ENCODE data around the gene GUCY2D.

GRCh38 chr17:7992516-7992915 lies 9.9 kb upstream of the GUCY2D start:
- TF ChIP-seq ARNTL (CRISPR knock-in tag; IDR thresholded peaks at IDR 0.05; ENCODE audit: borderline replicate concordance, low read depth) (no peak), POU6F1 (CRISPR knock-in tag; IDR thresholded peaks at IDR 0.05; ENCODE audit: borderline replicate concordance, low read depth) (no peak), ZNF565 (CRISPR knock-in tag; conservative IDR thresholded peaks at IDR 0.05; ENCODE audit: low read depth) (no peak), ZFP30 (CRISPR knock-in tag; IDR thresholded peaks at IDR 0.05) (no peak), SNAI2 (CRISPR knock-in tag; IDR thresholded peaks at IDR 0.05) (no peak), TOX (CRISPR knock-in tag; IDR thresholded peaks at IDR 0.05; ENCODE audit: borderline replicate concordance) (no peak), PATZ1 (CRISPR knock-in tag; IDR thresholded peaks at IDR 0.05; ENCODE audit: borderline replicate concordance) (no peak), TSHZ2 (CRISPR knock-in tag; IDR thresholded peaks at IDR 0.05) (no peak), ZFP3 (CRISPR knock-in tag; IDR thresholded peaks at IDR 0.05) (no peak), PPARA (CRISPR knock-in tag; IDR thresholded peaks at IDR 0.05; ENCODE audit: borderline replicate concordance) (no peak), CSRNP3 (CRISPR knock-in tag; IDR thresholded peaks at IDR 0.05) (no peak), CREB5 (CRISPR knock-in tag; IDR thresholded peaks at IDR 0.05; ENCODE audit: low read depth) (no peak), RARB (CRISPR knock-in tag; IDR thresholded peaks at IDR 0.05) (no peak)
